Activated naive CD8-positive, alpha-beta T cell treated with anti-CD3 and anti-CD28 coated beads, Interleukin-2, amount 10 ng/mL, durations not matched to agents 7 days and 5 days (primary cell): ENCODE measurements around the gene SCN8A. TPM values are rescaled to one million over a fixed set of nuclear protein-coding genes. Genes with fewer than 3 reads are reported as not detected.
"Not testable (repeated sequence)": the region's sequence is repeated elsewhere in the genome, so short reads cannot be mapped to it uniquely, and the experiment has no call there.

Experiments
- ATAC-seq: fragments of 150-1000 bp; cut with Tn5 transposase; one replicate; pipeline ENCODE4 v1.10.0; 2021; ENCODE audit warnings: low read depth, moderate library complexity
- POLR2A ChIA-PET: fragments of 350-600 bp; sonication (Branson Sonifier 250); formaldehyde crosslinking; loops from one replicate; lab custom pipeline; 2021; ENCODE audit warnings: antibody characterized with exemption; lab: Charles Lee
- DNase-seq: peaks from one replicate; pipeline ENCODE4 v3.0.0; 2021
- H3K27ac Mint-ChIP-seq: one replicate; pipeline ENCODE4 v1.8.0; 2022; ENCODE audit warnings: mild to moderate bottlenecking, mixed read lengths
- H3K27me3 Mint-ChIP-seq: one replicate; pipeline ENCODE4 v1.8.0; 2022; ENCODE audit warnings: mild to moderate bottlenecking, moderate library complexity, mixed read lengths
- H3K36me3 Mint-ChIP-seq: one replicate; pipeline ENCODE4 v1.8.0; 2021; ENCODE audit warnings: mild to moderate bottlenecking, mixed read lengths
- H3K4me1 Mint-ChIP-seq: one replicate; pipeline ENCODE4 v1.8.0; 2021; ENCODE audit warnings: mixed read lengths
- H3K4me3 Mint-ChIP-seq: one replicate; pipeline ENCODE4 v1.8.0; 2022; ENCODE audit warnings: mild to moderate bottlenecking, moderate library complexity, mixed read lengths
- H3K9me3 Mint-ChIP-seq: one replicate; pipeline ENCODE4 v1.8.0; 2021; ENCODE audit warnings: mixed read lengths
- total RNA-seq, 2 experiments: library from RNA; stranded (reverse); gene quantifications; one replicate each; pipeline ENCODE4 v1.2.3, GENCODE V29; 2021

Gene SCN8A
- total RNA-seq, 2 experiments from 2014 or later, result 0.96 to 1.3 TPM

DNA sequence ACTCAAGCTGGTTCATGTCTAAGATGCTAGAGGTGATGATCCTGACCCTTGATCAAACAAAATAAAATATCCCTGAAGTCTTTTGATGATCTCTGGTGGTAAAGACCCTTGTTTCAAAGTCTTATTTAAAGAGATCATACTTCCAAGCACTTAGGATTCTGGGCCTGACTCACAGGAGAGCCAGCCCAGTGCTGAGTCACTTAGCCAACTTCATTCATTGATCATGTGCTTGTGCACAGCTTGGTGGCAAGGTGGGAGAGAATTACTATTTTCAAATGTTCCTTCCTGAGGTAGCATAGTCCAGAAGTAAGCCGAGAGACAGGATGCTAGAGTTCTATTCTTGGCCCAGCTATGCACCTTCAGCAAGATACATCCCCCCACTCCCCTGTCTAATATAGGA is 40.6 kb downstream of the SCN8A start:
- POLR2A ChIA-PET, result no interaction called here
- Mint-ChIP-seq H3K27ac (no peak overlapping the region), H3K9me3 (no peaks in the 10 kb centered on the region), H3K27me3 (peaks cover 14% of the 10 kb centered on the region), H3K4me3 (no peak overlapping the region), H3K36me3 (no peaks in the 10 kb centered on the region), H3K4me1 (no peaks in the 10 kb centered on the region)
- DNase-seq (no peak), ATAC-seq (no peak)

GRCh38 chr12:51632623-51633022 is 41.6 kb downstream of the SCN8A start:
- Mint-ChIP-seq H3K4me3 (no peak overlapping the region), H3K27me3 (peaks cover 16% of the 10 kb centered on the region), H3K9me3 (peaks cover 6% of the 10 kb centered on the region), H3K36me3 (no peaks in the 10 kb centered on the region), H3K4me1 (no peaks in the 10 kb centered on the region), H3K27ac (no peak overlapping the region)
- POLR2A ChIA-PET, result no interaction called here
- DNase-seq (no peak), ATAC-seq (no peak)

- no peaks in the 10 kb centered on the region for H3K36me3 Mint-ChIP-seq
- no peak overlapping the region for H3K27ac Mint-ChIP-seq
- POLR2A ChIA-PET, result no interaction called here
- peaks cover 8% of the 10 kb centered on the region for H3K9me3 Mint-ChIP-seq
- no peak for DNase-seq
- no peak overlapping the region for H3K4me3 Mint-ChIP-seq
- no peaks in the 10 kb centered on the region for H3K4me1 Mint-ChIP-seq
- no peak for ATAC-seq
- H3K27me3 Mint-ChIP-seq, result peaks cover 8% of the 10 kb centered on the region
These were observed 44.3 kb downstream of the SCN8A start for GRCh38 chr12:51635346-51635745.

- no peak overlapping the region for H3K4me3 Mint-ChIP-seq
- POLR2A ChIA-PET, result no interaction called here
These were observed 45.5 kb downstream of the SCN8A start for GRCh38 chr12:51636581-51636980.

DNA sequence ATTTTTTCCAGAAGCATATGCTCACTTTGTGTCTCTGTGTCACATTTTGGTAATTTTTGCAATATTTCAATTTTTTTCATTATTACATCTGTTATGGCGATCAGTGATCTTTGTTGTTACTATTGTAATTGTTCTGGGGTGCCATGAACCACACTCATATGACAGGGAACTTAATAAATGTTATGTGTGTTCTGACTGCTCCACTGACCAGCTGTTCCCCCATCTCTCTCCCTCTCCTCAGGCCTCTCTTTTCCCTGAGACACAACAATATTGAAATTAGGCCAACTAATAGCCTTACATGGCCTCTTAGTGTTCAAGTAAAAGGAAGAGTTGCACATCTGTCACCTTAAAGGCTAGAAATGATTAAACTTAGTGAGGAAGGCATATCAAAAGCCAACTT is 46.0 kb downstream of the SCN8A start:
- Mint-ChIP-seq H3K9me3 (peaks cover 8% of the 10 kb centered on the region), H3K27ac (no peak overlapping the region), H3K4me3 (no peak overlapping the region), H3K36me3 (no peaks in the 10 kb centered on the region), H3K27me3 (peaks cover 6% of the 10 kb centered on the region), H3K4me1 (no peaks in the 10 kb centered on the region)
- POLR2A ChIA-PET, result no interaction called here
- no peak for DNase-seq
- no peak for ATAC-seq

More at GRCh38 chr12:51636581-51636980, 45.5 kb downstream of the SCN8A start:
- Mint-ChIP-seq H3K36me3 (no peaks in the 10 kb centered on the region), H3K27me3 (peaks cover 6% of the 10 kb centered on the region), H3K27ac (no peak overlapping the region), H3K4me1 (no peaks in the 10 kb centered on the region), H3K9me3 (peaks cover 8% of the 10 kb centered on the region)
- DNase-seq (no peak), ATAC-seq (no peak)

DNA sequence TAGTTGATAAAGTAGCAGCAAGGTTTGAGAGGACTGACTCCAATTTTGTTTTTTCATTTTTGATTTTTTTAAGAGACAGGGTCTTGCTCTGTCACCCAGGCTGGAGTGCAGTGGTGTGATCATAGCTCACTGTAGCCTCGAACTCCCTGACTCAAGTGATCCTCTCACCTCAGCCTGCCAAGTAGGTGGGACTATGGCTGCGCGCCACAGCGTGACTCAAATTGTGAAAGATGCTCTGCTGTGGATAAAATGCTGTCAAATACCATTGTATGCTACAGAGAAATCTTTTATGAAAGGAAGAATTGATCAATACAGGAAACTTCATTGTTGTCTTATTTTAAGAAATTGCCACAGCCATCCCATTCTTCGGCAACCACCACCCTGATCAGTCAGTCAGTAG is 48.3 kb downstream of the SCN8A start:
- DNase-seq (no peak), ATAC-seq (no peak)
- Mint-ChIP-seq H3K27me3 (peaks cover 8% of the 10 kb centered on the region), H3K9me3 (peaks cover 8% of the 10 kb centered on the region), H3K27ac (no peak overlapping the region), H3K36me3 (no peaks in the 10 kb centered on the region), H3K4me1 (no peaks in the 10 kb centered on the region), H3K4me3 (no peak overlapping the region)
- POLR2A ChIA-PET, result no interaction called here

GRCh38 chr12:51642286-51642685 is 51.3 kb downstream of the SCN8A start:
- no peaks in the 10 kb centered on the region for H3K36me3 Mint-ChIP-seq
- POLR2A ChIA-PET, result no interaction called here

DNA sequence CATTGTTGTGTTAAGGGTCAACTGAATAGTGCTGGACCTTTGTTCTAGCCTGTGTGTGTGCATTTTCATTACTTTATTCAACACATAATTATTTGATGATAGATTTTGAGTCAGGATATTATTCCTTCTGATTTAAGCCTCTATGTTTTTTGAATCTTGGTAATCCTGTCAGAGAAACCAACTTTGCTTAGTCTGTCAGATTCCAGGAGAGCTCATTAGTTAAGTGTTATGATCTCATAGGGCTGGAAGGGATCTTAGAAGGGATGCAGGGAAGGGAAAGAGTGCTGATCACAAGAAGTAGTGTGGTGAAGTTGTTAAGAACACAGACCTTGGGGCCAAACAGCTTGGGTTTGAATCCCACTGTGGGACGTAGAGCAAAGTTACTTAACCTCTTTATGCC is 52.9 kb downstream of the SCN8A start:
- no peak for ATAC-seq
- H3K27me3 Mint-ChIP-seq, result peaks cover 6% of the 10 kb centered on the region

More at GRCh38 chr12:51642286-51642685, 51.3 kb downstream of the SCN8A start:
- no peak overlapping the region for H3K27ac Mint-ChIP-seq
- H3K4me1 Mint-ChIP-seq, result no peaks in the 10 kb centered on the region
- peaks cover 8% of the 10 kb centered on the region for H3K27me3 Mint-ChIP-seq
- ATAC-seq, result no peak
- peaks cover 4% of the 10 kb centered on the region for H3K9me3 Mint-ChIP-seq
- no peak for DNase-seq
- H3K4me3 Mint-ChIP-seq, result no peak overlapping the region

DNA sequence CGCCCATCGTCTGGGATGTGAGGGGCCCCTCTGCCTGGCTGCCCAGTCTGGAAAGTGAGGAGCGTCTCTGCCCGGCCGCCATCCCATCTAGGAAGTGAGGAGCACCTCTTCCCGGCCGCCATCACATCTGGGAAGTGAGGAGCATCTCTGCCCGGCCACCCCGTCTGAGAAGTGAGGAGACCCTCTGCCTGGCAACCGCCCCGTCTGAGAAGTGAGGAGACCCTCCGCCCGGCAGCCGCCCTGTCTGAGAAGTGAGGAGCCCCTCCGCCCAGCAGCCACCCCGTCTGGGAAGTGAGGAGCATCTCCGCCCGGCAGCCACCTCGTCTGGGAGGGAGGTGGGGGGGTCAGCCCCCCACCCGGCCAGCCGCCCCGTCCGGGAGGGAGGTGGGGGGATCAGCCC is 53.7 kb downstream of the SCN8A start:
- H3K27ac Mint-ChIP-seq, H3K36me3 Mint-ChIP-seq, H3K9me3 Mint-ChIP-seq, H3K27me3 Mint-ChIP-seq, DNase-seq, POLR2A ChIA-PET, ATAC-seq, H3K4me3 Mint-ChIP-seq, H3K4me1 Mint-ChIP-seq: not testable (repeated sequence)

More for the DNA sequence above, 52.9 kb downstream of the SCN8A start:
- Mint-ChIP-seq H3K4me3 (no peak overlapping the region), H3K9me3 (peaks cover 1% of the 10 kb centered on the region), H3K36me3 (no peaks in the 10 kb centered on the region), H3K4me1 (no peaks in the 10 kb centered on the region), H3K27ac (no peak overlapping the region)
- no peak for DNase-seq
- POLR2A ChIA-PET, result no interaction called here

DNA sequence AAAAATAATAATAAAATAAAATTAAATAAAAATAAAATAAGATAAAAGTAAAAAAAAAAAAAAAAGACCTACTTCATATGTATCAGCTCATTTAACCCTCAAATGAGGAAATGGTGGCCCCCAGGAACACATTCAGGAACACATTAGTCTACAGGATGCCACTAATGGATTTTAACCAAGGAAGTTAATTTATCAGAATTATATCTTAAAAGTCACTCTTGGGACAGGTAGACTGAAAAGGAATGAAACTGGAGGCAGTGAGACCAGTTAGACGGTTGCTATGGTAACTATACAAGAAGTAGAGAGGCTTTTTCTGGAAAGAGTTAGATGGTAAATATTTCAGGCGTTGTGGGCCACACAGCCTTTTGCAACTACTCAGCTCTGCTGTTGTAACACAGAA is 54.9 kb downstream of the SCN8A start:
- no peak for ATAC-seq
- H3K4me1 Mint-ChIP-seq, result no peaks in the 10 kb centered on the region
- no peak for DNase-seq
- no peak overlapping the region for H3K4me3 Mint-ChIP-seq
- H3K9me3 Mint-ChIP-seq, result peaks cover 4% of the 10 kb centered on the region
- POLR2A ChIA-PET, result no interaction called here
- H3K27me3 Mint-ChIP-seq, result peaks cover 4% of the 10 kb centered on the region
- H3K36me3 Mint-ChIP-seq, result no peaks in the 10 kb centered on the region
- no peak overlapping the region for H3K27ac Mint-ChIP-seq

DNA sequence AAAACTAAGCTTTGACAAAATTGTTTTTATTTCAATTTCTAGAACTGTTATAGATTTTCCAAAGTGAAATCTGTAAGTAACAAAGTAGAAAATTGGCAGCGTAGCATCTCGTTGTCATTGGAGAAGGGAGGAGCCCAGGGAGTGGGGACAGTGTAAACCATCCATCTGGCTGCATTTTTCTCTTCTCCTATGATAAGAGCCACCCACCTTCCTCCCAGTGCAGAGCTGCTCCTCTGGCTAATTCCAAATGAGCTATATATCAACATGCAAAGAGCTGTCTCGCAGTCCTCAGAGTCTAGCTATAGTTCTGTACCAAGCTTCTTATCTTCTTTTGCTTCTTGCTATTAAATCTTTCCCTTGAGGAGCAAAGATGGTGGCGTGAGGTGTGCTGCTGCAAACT is 56.6 kb downstream of the SCN8A start:
- Mint-ChIP-seq H3K27ac (no peak overlapping the region), H3K9me3 (peaks cover 4% of the 10 kb centered on the region), H3K4me3 (no peak overlapping the region), H3K27me3 (peaks cover 5% of the 10 kb centered on the region), H3K36me3 (no peaks in the 10 kb centered on the region), H3K4me1 (no peaks in the 10 kb centered on the region)
- no peak for DNase-seq
- no peak for ATAC-seq
- POLR2A ChIA-PET, result no interaction called here

DNA sequence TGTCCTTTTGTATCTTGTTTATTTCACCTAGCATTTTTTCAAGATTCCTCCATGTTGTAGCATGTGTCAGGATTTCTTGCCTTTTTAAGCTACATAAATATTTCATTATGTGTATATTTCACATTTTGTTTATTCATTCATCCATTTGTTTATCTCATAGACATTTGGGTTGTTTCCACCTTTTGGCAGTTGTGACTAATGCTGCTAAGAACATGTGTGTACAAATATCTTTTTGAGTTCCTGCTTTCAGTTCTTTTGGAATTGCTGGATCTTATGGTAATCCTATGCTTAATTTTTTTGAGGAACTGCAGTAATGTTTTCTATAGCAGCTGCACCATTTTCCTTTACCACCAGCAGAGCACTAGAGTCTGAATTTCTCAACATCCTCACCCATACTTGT is 62.4 kb downstream of the SCN8A start:
- Mint-ChIP-seq H3K9me3 (peaks cover 3% of the 10 kb centered on the region), H3K4me1 (no peaks in the 10 kb centered on the region), H3K4me3 (no peak overlapping the region), H3K27me3 (peaks cover 16% of the 10 kb centered on the region), H3K36me3 (no peaks in the 10 kb centered on the region), H3K27ac (no peak overlapping the region)
- no peak for DNase-seq
- POLR2A ChIA-PET, result no interaction called here
- no peak for ATAC-seq

- Mint-ChIP-seq H3K36me3 (peaks cover 1% of the 10 kb centered on the region), H3K9me3 (no peaks in the 10 kb centered on the region), H3K27ac (no peak overlapping the region), H3K4me1 (no peaks in the 10 kb centered on the region), H3K4me3 (no peak overlapping the region), H3K27me3 (peaks cover 26% of the 10 kb centered on the region)
- ATAC-seq (no peak), DNase-seq (no peak)
- POLR2A ChIA-PET, result no interaction called here
These were observed 70.2 kb downstream of the SCN8A start for GRCh38 chr12:51661199-51661598.

DNA sequence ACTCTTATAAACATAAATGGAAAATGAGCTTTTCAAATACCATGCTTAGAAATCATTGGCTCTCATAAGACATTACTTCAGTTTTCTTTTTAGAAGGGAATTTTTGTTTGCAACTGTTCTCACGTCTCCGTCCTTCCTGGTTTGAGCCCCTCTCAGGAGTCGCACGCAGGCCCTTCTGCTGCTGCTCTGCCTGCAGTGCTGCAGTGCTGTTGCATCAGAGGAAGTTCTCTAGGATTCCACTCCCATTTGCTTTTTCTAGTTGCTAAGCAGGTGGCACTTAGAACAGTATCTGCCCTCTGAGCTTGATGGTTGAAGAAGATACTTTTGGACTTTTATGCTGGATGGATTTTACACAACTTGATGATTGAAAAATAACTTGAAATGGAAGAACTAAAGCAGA is 70.8 kb downstream of the SCN8A start:
- peaks cover 1% of the 10 kb centered on the region for H3K36me3 Mint-ChIP-seq
- no peak for DNase-seq
- H3K9me3 Mint-ChIP-seq, result no peaks in the 10 kb centered on the region
- no peak overlapping the region for H3K4me3 Mint-ChIP-seq
- peaks cover 22% of the 10 kb centered on the region for H3K27me3 Mint-ChIP-seq
- no peaks in the 10 kb centered on the region for H3K4me1 Mint-ChIP-seq
- H3K27ac Mint-ChIP-seq, result no peak overlapping the region
- POLR2A ChIA-PET, result no interaction called here
- ATAC-seq, result no peak

- POLR2A ChIA-PET, result no interaction called here
- H3K27me3 Mint-ChIP-seq, result peaks cover 18% of the 10 kb centered on the region
- H3K4me3 Mint-ChIP-seq, result no peak overlapping the region
- DNase-seq, result no peak
- no peaks in the 10 kb centered on the region for H3K9me3 Mint-ChIP-seq
- no peaks in the 10 kb centered on the region for H3K4me1 Mint-ChIP-seq
- no peak for ATAC-seq
- no peak overlapping the region for H3K27ac Mint-ChIP-seq
- H3K36me3 Mint-ChIP-seq, result peaks cover 1% of the 10 kb centered on the region
These were observed 71.7 kb downstream of the SCN8A start for GRCh38 chr12:51662728-51663154.
